Epidermal melanocyte (primary cell): ENCODE data around the gene RNU6-1.

Experiments used
- DNase-seq: peaks from one replicate; pipeline ENCODE4 v3.0.0; 2011; ENCODE audit warnings: low spot score; ENCODE audit not compliant: insufficient read length

RNU6-1 gene

DNA sequence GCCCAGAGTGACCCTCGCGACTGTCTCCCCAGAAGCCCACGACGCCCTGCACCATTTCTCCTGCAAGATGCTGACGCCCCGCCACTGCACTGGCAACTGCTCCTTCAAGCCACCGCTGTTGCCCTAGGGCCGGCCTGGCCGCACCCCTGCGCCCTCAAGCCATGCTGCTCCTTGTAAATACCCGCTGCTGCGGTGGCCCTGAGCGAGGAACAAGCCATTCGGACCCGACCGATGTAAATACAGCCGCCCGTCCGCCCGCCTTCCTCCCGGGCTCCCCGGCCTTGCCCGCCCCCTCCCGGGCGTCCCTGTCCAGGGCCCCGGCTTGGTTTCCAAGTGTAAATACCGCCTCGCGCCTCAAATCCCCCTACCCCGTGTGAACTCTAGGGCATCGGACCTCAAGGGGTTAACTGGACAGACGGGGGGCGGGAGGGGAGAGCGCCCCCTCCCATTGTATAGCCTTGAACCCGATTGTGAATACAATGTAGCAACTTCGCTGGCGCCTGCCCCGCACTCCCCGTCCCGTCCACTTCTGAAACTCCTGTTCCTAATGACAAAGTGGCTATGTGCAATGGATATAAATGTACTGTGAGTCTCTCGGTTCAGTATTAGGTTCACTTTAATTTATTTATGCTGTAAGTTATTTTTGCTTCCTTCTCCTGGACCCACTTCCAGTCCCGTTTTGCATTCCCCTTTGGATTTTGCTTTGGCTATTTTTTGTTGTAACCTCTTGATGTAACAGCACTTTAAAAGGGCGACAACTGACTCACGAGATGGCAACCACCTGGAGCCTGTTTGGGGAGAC, 5.9 kb downstream of the RNU6-1 start:
- DNase-seq = no peak

DNA sequence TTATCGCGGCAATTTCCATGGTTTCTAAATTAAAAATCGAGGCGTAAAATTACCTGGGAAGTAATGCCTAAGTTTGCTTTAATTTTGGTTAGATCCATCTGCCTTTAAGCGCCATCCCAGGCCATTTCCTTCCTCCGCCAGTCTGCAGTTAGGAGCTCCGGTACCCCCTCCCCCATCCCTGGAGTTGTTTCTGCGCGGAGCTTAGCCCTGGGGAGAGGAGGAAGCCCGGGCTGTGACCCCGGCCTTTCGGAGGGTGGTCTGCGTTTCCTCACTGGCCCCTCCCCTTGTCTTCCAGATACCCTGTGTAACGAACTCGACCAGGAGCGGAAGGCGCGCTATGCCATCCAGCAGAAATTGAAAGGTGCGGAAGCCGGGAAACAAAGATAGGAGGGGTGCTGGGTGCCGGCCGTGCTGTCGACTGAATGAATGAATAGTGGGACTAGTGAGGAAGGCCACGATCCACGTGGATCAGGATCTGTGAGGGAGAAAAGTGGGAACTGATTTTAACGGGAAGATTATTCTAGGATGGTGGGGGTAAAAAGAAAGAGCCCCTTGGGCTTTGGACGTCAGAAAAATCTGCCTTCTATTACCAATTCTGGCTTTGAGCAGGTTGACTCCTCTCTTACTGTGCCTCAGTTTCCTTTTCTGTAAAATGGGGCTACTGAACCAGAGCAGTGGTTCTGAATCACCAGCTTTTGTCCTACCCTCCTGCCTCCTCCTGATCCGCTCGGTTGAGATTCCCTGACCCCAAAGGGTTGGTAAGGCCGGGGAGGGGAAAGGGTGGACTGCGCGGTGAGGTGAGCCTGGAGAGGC, 6.7 kb downstream of the RNU6-1 start:
- no peak for DNase-seq

- DNase-seq = no peak
Observed at GRCh38 chr15:67832031-67832551, 7.8 kb downstream of the RNU6-1 start.

DNA sequence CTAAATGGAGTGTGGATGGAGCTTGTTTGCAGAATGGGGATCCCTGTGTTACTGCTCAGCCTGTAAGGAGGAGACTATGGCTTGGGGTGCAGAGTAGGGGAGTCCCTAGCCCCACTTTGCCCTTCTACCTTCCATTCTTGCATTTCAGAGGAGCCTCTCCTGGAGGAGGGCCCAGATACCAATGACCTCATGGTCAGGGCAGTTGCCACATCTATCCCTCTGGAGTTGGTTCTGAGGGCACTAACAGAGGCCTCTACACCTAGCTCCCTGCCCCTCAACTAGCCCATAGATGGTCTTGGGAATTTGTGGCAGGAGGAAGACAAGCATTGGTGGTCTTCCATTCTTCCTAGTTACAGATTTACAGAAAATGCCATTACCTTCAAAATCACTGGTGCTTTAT, 8.5 kb downstream of the RNU6-1 start:
- DNase-seq = no peak

DNA sequence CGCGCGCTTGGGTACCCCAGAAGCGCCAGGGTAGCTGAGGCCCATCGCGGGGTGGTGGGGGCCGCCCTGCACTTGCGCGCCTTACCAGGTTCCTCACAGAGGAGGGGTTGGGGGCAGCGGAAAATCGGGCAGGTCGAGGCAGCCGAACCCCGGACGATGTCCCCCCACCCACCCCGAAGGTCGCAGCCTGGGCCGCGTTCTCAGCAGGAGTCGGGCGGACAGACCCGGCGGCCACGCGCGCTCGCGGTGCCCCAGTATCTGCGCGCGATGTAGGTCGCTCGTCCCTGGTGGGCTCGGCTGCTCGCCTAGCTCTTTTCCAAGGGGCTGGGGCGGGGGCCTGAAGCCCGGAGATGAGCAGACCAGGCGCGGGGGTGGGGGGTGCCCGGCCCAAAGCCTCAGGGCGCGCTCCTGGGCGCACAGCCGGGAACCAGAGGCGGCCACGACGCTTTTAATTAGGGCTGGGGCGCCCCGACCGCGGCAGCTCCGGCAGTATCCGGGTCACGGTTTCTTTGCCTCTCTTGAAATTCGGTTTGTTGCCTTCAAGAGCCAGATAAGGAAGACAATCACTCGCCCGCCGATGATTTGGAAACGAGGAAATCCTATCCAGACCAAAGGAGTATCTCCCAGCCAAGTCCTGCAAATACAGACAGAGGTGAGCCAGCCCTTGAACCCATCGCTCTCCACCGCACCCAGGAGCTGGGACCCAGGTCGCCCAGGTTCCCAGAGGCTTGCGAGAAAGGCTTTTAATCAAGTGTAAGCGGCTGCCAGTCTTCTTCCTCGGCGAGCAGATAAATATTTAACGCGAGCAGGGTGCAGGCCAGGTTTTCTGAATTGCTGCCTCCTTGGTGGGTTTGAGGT, 10.0 kb downstream of the RNU6-1 start:
- no peak for DNase-seq

- no peak for DNase-seq
Observed at GRCh38 chr15:67828969-67829646, 10.7 kb downstream of the RNU6-1 start.

DNA sequence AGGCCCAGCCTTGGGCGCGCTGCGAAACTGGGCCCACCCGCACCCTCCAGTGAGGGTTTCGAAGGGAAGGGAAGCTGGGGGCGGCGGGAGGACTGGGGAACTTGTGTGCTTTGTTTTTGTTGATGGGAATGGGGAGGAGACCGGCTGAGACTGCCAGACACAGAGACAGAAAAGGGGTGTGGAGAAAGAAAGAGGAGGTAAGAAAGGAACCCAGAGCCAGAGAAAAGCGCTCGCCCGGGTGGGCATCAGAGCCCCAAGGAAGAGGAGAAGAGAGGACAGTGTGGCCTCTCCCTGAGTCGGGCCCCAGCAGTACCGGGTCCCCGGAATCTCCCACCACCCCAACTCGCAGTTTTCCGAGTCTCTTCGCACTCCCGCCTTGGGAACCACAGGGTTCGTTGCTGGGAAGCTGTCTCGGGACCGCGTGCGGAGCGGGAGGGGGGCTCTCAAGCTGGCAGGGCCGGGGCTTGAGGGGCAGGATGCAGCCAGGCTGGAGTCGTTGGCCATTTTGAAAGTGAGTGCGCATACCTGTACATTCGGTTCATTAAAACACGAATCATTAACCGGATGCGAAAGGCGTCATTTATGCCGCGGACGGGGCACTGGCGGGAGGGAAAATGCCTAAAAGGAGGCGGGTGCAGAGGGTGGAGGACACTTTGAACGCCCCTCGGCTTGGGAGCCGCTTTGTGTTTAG, 11.4 kb downstream of the RNU6-1 start:
- no peak for DNase-seq

GRCh38 chr15:67827562-67828277, 12.1 kb downstream of the RNU6-1 start:
- no peak for DNase-seq

DNA sequence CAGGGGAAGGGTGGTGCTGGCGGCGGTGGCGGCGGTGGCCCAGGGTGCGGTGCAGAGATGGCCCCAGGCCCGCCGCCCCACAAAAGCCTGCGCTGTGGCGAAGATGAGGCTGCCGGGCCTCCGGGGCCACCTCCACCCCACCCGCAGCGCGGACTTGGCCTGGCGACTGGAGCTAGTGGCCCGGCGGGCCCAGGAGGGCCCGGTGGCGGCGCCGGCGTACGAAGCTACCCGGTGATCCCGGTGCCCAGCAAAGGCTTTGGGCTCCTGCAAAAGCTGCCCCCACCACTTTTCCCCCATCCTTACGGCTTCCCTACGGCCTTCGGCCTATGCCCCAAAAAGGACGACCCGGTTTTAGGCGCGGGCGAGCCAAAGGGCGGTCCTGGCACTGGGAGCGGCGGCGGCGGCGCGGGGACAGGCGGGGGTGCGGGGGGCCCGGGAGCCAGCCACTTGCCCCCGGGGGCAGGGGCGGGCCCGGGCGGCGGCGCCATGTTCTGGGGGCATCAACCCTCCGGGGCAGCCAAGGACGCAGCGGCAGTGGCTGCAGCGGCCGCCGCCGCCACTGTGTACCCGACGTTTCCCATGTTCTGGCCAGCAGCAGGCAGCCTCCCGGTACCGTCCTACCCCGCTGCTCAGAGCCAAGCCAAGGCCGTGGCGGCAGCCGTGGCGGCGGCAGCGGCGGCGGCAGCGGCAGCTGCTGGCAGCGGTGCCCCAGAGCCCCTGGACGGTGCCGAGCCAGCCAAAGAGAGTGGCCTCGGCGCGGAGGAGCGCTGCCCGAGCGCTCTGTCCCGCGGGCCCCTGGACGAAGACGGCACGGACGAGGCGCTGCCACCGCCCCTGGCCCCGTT, 12.9 kb downstream of the RNU6-1 start:
- no peak for DNase-seq

DNA sequence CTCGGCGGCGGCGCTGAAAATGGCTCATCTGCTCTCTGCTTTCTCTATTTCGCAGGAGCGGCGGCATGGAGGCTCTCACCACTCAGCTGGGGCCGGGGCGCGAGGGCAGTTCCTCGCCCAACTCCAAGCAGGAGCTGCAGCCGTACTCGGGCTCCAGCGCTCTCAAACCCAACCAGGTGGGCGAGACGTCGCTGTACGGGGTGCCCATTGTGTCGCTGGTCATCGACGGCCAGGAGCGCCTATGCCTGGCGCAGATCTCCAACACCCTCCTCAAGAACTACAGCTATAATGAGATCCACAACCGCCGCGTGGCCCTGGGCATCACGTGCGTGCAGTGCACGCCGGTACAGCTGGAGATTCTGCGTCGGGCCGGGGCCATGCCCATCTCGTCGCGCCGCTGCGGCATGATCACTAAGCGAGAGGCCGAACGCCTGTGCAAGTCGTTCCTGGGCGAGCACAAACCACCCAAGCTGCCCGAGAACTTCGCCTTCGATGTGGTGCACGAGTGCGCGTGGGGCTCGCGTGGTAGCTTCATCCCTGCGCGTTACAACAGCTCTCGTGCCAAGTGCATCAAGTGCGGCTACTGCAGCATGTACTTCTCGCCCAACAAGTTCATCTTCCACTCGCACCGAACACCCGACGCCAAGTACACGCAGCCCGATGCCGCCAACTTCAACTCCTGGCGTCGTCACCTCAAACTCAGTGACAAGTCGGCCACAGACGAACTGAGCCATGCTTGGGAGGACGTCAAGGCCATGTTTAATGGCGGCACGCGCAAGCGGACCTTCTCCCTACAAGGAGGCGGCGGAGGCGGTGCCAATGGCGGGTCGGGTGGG, 13.7 kb downstream of the RNU6-1 start:
- no peak for DNase-seq

DNA sequence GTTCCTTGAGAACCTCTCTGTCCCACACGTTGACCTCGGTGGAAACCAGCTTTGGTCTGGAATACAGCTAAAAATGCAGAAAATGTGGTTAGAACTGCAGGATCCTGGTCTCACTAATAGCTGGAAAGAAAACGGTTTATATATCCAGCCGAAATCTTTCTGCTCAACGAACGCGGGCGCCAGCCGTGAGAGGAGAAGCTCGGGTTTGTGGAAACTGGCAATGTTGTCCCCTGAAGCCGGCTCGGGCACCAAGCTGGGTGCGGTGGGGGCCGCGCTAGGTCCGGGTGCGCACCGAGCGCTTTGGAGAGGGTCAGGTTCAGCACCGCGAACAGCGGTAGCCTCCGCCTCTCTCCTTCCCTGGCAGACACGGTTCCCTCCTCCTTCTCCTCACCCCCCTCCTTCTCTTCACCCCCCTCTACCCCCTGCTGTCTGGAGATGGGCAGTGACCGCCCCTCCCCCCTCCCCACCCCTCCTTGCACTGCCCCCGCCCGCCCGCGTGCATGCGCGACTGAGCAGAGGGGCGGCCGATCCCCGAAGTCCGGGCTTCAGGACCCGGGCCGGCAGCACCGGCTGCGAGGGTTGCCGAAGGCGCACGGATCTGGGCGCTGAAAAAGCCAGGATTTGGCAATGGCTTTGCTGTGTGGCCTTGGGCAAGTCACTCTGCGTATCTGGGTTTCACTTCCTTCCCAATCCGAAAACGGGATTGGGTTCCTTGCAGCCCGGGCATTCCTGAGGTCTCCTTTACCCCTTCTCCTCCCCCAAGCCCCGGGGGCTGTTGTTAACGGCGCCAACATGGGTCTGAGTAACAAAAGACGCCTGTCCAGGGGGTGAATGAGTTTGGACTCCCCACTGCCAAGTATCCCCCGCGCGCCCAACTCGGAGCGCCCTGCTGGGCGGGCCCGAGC, 14.6 kb downstream of the RNU6-1 start, which contains the start of gene SKOR1:
TSS of gene SKOR1 (plus strand) at position 534 of the 905 bp plus-strand sequence. CDS start at position 628, 94 bp downstream.
- DNase-seq = no peak

- no peak for DNase-seq
Observed at GRCh38 chr15:67824197-67824968, 15.5 kb downstream of the RNU6-1 start.

- DNase-seq = no peak
Observed at GRCh38 chr15:67823314-67824196, 16.3 kb downstream of the RNU6-1 start.

GRCh38 chr15:67822537-67823313, 17.1 kb downstream of the RNU6-1 start:
- no peak for DNase-seq
